Pulmonary artery endothelial cell (primary cell): ENCODE data around the gene RHO. TPM values are rescaled to one million over a fixed set of nuclear protein-coding genes. Genes with fewer than 3 reads are reported as not detected.

ENCODE experiments used
- DNase-seq: peaks from one replicate; pipeline ENCODE4 v3.0.0-alpha.2; 2011; ENCODE audit warnings: low read depth, low spot score
- total RNA-seq: library from RNA; depleted of rRNA; stranded (reverse); fragments of >200 nt; gene quantifications from 2 replicates; pipeline ENCODE4 v1.2.3, GENCODE V29; 2014

Gene RHO
- total RNA-seq, 1 donor from 2014 or later = not detected

GRCh38 chr3:129519896-129520715 is 8.3 kb upstream of the RHO start:
- no peak for DNase-seq

DNA sequence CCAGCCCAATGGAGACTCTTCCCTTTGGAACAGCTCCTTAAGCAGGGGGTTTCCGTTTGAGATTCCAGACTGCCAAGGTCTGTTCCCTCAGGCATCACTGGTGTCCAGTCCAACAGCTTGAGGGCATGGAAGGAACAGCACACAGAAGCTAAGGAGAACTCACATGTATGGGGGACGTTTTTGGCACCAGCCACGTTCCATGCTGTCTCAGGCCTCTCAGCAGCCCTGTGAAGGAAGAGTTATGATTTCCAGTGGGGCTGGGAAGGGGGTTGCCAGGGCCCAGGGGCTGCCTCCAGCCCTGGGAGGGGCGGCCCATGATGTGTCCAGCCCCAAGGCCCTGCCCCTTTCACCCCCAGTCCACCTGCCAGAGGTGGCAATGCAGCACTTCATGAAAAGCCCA is 7.5 kb upstream of the RHO start:
- no peak for DNase-seq

DNA sequence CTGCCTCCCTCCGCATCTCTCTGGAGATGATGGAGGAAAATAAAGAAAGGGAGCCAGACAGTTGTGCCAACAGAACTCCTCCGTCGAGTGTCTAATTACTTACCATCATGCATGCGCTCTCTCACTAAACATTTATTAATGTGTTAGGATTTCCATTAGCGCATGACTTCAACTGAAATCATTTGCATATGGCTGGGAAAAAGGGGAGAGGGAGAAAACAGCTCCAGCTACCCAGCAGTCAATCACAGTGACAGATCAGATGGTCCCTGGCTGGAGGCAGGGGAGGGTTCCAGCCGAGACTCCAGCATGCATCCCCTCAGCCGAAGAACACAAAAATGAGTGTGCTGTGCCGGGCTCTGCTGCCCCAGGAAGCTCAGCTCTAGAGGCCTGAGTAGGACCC is 6.8 kb upstream of the RHO start:
- no peak for DNase-seq

DNA sequence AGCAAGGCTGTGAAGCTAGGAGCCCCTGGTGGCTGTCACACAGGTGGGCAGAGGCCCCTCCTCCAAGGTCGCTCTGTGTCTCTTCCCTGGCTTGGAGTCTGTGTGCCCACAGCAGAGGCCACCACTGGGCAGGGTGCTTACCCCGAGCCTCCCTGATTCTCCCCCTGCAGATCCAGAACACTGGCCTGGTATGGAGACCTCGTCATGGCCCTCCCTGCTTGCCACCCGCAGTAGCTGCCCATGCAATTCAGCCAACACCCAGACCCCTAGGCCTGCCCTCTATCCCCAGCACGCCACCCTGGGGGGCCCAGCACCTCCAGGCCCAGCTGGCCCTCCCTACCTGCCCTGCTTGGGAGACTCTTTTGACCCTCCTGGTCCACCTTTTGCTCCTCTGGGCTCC is 5.5 kb upstream of the RHO start:
- DNase-seq = no peak

DNA sequence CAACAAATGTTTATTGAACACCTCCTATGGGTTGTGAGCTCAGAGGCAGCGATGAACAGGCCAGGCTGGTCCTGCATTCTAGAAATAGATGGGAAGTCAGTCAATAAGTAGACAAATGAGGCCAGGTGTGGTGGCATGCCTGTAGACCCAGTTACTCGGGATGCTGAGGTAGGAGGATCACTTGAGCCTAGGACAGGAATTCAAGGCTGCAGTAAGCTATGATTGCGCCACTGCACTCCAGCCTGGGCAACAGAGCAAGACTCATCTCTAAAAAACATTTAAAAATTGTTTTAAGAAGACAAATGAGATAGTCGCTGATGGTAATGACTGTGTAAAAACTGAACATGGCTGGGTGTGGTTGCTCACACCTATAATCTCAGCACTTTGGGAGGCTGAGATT is 4.4 kb upstream of the RHO start:
- DNase-seq = no peak

DNA sequence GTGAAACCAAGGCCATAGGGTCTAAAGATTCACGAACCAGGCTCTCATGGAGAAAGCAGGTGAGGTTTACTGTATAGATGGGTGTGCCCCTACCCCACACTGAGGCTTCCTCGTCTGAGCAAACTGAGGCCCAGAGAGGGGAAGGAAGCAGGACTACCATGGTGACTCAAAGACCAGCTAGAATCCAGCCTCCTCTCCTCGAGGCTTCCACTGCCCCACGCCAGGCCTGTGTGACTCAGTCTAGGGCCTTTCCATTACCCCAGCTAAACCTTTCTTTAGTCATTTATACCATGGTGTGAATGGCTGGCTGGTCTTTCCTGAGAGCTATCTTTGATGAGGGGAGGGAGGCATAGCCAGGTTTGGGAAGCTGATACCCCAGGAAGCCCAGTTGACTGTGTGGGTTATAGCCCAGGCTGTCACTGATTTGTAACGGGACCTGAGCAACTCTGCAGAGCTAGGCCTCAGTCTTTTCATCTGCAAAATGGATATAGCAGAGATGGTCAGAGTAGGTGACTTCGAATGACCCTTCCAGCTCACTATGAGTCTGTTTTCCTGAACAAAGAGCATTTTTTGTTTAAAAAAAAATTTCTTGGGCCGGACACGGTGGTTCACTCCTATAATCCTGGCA is 3.0 kb upstream of the RHO start:
- no peak for DNase-seq

GRCh38 chr3:129526121-129526900 is 2.1 kb upstream of the RHO start:
- no peak for DNase-seq

DNA sequence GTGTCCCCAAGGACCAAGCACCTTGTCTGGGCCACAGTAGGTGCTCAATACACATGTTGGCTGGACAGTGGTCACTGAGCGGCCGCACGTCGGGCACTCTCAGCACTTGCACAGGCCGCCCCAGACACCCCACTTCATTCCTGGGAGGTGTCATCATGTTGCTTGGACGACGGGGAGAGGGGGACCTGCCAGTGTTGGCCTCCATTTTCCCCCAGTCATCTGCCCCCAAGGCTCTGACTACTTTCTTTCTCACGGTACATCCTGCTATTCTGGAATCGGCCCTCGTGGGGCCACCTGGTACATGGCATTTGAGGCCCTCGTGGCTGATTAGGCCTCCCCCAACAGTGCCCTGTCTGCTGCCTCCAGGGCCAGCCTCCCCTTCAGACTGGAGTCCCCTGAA is 1.2 kb upstream of the RHO start:
- DNase-seq = no peak

DNA sequence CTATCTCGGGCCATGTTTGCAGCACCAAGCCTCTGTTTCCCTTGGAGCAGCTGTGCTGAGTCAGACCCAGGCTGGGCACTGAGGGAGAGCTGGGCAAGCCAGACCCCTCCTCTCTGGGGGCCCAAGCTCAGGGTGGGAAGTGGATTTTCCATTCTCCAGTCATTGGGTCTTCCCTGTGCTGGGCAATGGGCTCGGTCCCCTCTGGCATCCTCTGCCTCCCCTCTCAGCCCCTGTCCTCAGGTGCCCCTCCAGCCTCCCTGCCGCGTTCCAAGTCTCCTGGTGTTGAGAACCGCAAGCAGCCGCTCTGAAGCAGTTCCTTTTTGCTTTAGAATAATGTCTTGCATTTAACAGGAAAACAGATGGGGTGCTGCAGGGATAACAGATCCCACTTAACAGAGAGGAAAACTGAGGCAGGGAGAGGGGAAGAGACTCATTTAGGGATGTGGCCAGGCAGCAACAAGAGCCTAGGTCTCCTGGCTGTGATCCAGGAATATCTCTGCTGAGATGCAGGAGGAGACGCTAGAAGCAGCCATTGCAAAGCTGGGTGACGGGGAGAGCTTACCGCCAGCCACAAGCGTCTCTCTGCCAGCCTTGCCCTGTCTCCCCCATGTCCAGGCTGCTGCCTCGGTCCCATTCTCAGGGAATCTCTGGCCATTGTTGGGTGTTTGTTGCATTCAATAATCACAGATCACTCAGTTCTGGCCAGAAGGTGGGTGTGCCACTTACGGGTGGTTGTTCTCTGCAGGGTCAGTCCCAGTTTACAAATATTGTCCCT is 1.2 kb downstream of the RHO start:
- DNase-seq = no peak

DNA sequence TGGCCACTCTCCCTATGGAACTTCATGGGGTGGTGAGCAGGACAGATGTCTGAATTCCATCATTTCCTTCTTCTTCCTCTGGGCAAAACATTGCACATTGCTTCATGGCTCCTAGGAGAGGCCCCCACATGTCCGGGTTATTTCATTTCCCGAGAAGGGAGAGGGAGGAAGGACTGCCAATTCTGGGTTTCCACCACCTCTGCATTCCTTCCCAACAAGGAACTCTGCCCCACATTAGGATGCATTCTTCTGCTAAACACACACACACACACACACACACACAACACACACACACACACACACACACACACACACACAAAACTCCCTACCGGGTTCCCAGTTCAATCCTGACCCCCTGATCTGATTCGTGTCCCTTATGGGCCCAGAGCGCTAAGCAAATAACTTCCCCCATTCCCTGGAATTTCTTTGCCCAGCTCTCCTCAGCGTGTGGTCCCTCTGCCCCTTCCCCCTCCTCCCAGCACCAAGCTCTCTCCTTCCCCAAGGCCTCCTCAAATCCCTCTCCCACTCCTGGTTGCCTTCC is 1.9 kb downstream of the RHO start:
- no peak for DNase-seq

GRCh38 chr3:129530821-129531220 is 2.4 kb downstream of the RHO start:
- no peak for DNase-seq

DNA sequence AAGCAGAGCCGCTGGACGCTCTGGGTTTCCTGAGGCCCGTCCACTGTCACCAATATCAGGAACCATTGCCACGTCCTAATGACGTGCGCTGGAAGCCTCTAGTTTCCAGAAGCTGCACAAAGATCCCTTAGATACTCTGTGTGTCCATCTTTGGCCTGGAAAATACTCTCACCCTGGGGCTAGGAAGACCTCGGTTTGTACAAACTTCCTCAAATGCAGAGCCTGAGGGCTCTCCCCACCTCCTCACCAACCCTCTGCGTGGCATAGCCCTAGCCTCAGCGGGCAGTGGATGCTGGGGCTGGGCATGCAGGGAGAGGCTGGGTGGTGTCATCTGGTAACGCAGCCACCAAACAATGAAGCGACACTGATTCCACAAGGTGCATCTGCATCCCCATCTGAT is 3.3 kb downstream of the RHO start:
- DNase-seq = no peak

- no peak for DNase-seq
Measured at GRCh38 chr3:129532261-129532660, 3.8 kb downstream of the RHO start.

DNA sequence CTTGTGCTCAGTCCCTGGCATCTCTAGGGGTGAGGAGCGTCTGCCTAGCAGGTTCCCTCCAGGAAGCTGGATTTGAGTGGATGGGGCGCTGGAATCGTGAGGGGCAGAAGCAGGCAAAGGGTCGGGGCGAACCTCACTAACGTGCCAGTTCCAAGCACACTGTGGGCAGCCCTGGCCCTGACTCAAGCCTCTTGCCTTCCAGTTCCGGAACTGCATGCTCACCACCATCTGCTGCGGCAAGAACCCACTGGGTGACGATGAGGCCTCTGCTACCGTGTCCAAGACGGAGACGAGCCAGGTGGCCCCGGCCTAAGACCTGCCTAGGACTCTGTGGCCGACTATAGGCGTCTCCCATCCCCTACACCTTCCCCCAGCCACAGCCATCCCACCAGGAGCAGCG is 5.0 kb downstream of the RHO start:
- DNase-seq = no peak

DNA sequence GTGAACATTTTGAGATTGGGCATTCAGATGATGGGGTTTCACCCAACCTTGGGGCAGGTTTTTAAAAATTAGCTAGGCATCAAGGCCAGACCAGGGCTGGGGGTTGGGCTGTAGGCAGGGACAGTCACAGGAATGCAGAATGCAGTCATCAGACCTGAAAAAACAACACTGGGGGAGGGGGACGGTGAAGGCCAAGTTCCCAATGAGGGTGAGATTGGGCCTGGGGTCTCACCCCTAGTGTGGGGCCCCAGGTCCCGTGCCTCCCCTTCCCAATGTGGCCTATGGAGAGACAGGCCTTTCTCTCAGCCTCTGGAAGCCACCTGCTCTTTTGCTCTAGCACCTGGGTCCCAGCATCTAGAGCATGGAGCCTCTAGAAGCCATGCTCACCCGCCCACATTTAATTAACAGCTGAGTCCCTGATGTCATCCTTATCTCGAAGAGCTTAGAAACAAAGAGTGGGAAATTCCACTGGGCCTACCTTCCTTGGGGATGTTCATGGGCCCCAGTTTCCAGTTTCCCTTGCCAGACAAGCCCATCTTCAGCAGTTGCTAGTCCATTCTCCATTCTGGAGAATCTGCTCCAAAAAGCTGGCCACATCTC is 6.1 kb downstream of the RHO start:
- no peak for DNase-seq

DNA sequence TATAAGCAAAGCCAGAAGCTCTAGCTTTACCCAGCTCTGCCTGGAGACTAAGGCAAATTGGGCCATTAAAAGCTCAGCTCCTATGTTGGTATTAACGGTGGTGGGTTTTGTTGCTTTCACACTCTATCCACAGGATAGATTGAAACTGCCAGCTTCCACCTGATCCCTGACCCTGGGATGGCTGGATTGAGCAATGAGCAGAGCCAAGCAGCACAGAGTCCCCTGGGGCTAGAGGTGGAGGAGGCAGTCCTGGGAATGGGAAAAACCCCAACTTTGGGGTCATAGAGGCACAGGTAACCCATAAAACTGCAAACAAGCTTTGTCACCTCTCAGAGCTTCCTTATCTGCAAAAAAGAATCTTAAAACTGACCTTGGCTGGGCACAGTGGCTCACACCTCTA is 6.6 kb downstream of the RHO start:
- no peak for DNase-seq

GRCh38 chr3:129536374-129536667 is 7.9 kb downstream of the RHO start:
- DNase-seq = no peak

DNA sequence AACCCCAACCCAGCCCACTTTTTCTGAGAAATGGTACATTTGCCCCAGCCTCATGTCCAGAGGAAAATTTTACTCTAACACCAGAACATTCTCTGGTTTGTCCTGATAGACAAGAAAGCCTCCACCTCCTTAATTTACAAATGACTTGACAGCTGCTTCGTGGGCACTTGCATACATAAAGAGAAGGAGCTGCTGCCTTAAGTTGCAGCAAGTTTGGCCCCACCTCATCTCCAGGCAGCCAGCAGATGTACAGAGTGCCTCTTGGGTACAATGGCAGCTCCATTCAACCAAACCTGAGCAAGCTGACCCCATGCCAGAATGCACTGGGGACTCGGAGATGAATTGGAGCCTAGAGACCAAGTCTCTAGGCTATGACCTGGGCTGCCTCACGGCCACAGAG is 8.4 kb downstream of the RHO start:
- DNase-seq = no peak

DNA sequence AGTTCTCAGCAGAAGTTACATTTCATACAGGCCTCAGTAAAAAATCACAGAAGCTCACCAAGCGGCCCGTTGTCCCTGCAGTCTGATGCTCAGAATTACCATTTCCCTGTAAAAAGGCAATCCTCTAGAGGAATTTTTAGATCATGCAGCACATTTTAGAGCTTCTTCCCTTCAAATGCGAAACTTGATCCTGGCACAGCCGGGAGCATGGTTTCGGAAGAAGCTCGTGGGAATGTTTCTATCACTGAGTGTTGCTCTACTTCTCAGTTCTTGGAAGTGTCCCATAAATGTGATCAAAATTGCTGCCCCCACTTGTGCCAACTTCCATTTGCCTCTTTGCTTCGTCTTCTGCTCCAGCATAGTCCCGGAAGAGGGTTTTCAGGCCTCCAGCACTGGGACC is 10.8 kb downstream of the RHO start:
- no peak for DNase-seq

DNA sequence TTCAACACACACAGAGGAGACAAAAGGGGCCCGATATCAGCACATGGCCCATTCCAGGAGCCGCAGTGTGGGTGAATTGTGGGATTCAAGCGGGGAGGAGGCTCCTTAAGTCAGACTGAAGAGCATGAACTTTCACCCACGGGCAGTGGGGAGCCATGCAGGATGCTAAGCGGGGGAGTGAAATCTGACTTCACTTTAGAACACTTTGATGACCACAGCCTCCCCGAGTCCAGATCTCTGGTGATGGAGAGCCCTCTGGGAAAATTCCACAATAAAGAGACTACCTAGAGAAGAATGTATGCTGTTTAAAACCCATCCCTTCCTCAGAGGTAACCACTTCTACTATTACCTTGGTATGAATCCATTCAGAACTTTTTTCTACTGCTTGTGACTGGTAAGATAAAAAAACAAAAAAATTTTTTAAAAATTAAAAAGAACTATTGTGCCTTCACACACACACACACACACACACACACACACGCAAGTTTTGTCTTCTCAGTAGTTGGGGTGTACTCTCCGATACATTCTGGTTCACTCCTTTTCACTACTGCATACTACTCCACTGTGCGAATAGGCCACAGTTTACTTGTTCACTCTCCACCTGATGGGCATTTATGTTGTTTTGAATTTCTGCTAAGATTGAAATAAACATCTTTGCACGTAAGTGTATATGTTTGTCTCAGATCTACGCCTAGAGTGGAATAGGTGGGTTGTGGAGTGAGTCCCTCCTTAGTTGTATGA is 12.5 kb downstream of the RHO start:
- no peak for DNase-seq

GRCh38 chr3:129542747-129543146 is 14.3 kb downstream of the RHO start:
- no peak for DNase-seq
